Measurements from ENCODE around the gene VAX1.

The VAX1 gene

DNA sequence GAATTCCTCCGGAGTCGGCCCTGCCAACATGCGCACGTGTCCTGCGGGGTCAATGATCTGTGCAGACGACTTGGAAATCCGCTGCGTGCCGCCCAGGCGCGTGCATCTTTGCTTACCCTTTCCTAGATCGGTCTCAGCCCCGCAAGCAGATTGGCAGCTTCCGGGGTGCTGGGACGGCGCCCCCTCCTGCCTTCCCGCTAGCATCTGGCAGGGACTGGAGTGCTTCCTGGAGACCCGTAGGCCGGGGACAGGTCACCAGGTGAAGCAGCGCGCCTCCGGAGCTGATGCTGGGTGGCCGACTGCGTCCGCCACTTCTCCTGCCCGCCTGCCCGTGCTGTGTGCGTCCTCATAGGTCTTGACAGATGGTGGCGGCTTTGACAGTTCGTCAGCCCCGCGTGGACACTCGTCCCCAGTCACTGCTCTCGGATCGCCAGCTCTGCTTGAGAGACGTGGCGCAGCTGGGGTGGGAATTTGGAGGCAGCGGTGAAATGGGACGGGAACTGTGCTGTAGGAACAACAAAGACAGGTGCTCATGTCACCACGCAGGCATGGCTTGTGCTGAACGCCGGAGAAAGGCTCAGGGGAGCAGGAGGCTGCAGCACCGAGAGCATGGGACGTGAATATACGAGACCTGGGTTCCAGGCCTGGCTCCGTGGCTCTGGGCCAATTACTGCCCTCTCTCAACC lies 37.3 kb upstream of the VAX1 start:
- no peak; the same call in none of the 2 replicates for TF ChIP-seq CTCF (conservative IDR thresholded peaks at IDR 0.05)
- H3K27ac ChIP-seq, result no peak overlapping the region

DNA sequence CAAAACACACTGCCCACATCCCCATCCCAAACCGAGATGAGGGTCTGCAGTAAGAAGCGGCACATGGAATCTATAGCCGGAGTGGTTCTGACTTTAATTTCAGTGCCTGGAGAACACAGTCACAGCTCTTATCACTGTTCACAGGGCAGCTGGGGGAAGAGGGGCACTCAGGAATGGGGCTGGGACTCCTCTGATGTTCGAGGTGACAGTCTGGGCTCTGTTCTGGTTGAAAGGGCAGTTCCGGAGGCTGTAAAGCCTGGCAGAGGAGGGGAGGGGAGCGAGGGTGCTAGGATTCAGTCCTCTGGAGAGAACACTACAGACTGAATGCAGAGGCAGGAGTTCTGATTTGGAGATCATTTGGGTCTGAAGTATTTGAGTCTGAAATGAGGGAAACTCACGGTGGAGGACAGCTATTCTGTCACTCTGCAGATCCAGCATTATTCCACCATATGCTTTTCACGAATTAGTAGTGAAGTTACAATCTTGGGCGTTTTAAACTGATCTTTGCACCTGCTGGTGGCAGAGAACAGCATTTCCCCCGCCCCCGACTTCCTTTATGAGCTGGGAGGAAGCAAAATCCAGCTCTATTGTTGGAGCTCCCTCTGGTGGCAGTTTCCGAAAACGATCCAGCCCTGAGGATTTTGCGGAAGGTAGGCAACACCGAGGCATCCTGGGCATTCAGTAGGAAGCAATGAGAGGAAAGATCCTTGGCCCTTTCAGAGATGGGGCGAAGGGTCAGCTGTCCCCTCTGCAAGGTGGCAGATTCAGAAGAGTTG lies 36.6 kb upstream of the VAX1 start:
- H3K27ac ChIP-seq, result no peak overlapping the region

GRCh38 chr10:117170244-117170643 lies 32.2 kb upstream of the VAX1 start:
- no peak overlapping the region for H3K27ac ChIP-seq
- TF ChIP-seq CTCF (conservative IDR thresholded peaks at IDR 0.05), result no peak

More for the DNA sequence above, 36.6 kb upstream of the VAX1 start:
- TF ChIP-seq CTCF (conservative IDR thresholded peaks at IDR 0.05), result peak; percentile 83

DNA sequence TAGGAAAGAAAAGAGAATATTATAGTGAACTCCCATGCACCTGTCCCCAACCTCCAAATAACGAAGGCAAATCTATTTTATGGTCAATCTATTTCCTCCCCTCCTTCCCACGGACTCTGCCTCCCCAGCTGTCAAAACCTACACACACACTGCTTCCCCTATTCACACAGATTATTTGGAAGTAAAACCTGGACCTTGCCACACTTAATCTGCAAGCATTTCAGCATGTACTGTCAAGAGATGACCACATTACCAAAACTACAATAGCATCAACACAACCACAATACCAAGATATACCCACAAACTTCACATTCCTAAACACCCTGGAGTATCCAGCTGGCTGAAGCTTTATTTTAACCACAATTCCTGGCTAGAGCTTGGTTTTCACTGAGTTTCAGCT lies 31.4 kb upstream of the VAX1 start:
- H3K27ac ChIP-seq, result no peak overlapping the region
- no peak for TF ChIP-seq CTCF (conservative IDR thresholded peaks at IDR 0.05)

GRCh38 chr10:117168729-117169128 lies 30.7 kb upstream of the VAX1 start:
- TF ChIP-seq CTCF (conservative IDR thresholded peaks at IDR 0.05), result no peak
- H3K27ac ChIP-seq, result no peak overlapping the region

DNA sequence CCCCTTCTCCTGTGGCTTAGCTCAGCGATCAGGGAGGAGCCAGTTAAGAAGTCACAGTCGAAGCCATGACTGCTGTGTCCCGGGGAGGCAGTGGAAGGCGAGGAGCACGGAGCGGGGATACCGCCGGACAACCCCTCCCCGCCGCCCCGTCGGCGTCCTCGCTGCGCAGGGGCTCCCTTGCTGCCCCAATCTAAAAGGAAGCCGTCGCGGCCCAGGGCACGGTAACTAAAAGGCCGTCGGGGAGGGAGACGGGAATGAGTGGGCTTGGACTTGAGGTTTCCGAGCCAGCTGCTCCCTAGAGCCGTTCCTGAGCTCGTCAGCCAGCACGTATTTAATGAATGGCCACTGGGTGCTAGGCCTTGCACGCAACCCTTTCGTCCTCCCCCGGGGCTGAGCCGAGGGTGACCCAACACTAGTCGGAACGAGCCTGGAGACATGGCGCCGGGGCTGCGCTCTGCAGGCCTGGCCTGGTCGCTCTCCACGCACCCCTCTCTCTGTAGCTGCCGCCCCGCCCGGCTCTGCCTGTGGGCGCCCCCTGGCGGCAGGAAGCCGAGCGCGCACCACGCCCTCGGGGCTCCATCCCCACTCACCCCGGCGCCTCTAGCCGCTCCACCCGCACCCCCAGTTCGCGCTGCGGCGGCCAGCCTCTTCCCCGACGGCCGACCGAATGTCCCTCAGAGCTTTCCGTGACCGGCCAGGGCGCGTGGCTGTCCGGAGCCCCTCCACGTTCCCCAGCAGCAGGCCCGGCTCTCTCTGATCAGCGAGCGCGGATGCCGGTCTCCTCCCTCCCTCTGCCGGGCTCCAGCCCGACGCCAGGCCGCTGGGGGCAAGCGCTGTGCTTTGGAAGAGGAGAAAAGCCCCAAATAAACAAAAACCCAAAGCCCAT lies 30.0 kb upstream of the VAX1 start:
- H3K27ac ChIP-seq, result no peak overlapping the region
- peak; percentile 87 for TF ChIP-seq CTCF (conservative IDR thresholded peaks at IDR 0.05)

- H3K27ac ChIP-seq, result no peak overlapping the region
- no peak for TF ChIP-seq CTCF (conservative IDR thresholded peaks at IDR 0.05)
Observed at GRCh38 chr10:117167346-117167788, 29.3 kb upstream of the VAX1 start.

Measured in VCaP (cell line).